Measurements from ENCODE around the gene C1orf174.

The C1orf174 gene

DNA sequence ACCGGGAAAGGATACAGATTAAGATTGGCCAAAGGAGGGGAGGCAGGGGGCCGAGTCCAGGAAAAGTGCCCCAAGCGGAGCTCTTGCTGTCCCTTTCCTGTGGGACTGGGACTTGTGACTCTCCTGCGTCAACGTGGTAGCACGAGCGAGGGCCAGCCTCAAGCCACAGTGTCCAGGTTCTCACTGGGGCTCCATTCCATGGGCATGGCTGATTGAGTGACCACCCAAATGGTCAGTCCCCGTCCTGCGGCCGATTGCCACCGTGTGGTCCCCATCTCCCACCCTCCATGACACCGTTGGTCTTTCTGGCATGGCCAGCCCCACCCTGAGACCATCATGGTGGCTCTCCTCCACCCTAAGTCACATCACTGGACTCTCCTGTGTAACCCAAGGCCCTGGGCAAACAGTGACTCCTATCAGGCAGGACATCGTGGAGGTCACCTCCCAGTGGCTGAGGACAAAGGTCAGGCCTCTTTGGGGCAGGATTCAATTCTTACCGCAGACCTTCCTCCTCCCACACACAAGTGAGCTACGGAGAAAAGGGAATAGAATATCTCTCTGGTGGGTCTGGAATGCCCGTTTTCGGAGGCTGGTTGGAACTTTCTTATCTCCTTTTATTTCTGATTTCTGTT lies 8.9 kb upstream of the C1orf174 start:
- DNase-seq: no peak

DNA sequence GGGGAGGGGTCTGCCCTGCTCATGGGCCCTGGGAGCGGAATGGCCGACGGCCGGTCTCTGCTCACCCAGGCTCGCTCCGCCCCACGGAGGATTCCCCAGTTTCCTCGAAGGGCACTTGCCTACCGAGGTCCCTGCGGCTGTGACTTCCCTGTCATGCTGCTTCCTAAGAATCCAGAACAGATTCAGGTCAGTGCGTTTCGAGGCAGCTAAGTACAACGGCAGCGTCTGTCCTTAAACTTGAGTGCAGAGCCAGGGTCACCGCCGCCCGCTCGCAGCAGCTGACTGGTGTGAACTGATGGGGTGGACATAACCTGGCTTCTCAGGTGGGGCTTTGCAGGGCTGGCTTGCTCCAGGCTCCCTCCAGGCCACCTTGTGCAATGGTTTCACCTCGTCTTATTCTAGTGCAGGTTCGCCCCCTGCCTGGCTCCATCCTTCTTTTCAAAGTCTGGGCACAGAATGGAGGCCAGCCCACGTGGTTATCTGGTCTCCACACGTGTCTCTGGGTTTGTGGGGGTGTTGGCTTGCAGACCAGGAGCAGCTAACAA lies 7.6 kb upstream of the C1orf174 start:
- DNase-seq: no peak

DNA sequence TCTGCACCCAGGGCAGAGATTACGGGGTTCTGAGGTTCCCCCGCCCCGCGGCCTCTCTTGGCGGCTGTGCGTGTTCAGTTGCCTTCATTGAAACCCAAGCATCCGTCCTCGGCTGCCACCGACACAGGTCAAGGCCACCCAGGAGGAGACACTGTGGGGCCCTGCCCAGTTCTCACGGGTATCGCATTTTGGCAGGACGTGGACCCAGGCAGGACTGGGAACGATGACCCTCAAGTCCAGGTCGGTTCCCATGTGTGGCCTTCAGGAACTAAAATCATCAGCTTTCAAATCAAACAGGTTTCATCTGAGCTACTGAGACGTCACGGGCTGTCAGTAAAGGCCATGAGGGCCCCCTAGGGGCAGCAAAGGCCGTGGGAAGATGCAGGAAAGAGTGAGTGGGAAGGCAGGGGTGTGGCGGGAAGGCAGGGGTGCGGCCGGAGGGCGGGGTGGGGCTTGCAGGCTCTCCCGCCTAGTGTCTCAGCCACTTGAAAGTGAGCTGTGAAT lies 7.0 kb upstream of the C1orf174 start:
- DNase-seq: no peak

DNA sequence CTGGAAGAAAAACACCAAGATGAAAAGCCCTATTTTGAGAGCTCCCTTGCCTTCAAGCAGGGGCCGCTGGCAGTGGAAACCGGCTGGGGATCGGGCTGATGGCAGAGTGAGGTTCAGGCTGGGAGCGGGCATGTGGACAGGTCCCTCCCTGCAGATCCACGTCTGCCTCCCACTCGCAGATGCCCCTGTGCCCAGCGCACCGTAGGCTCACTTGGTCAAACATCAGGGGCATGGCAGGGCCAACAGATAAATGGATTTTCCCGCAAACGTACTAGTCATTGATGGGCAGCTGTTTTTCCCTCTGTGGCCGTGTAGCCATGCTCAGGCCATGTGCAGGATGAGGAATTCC lies 6.6 kb upstream of the C1orf174 start:
- no peak for DNase-seq

DNA sequence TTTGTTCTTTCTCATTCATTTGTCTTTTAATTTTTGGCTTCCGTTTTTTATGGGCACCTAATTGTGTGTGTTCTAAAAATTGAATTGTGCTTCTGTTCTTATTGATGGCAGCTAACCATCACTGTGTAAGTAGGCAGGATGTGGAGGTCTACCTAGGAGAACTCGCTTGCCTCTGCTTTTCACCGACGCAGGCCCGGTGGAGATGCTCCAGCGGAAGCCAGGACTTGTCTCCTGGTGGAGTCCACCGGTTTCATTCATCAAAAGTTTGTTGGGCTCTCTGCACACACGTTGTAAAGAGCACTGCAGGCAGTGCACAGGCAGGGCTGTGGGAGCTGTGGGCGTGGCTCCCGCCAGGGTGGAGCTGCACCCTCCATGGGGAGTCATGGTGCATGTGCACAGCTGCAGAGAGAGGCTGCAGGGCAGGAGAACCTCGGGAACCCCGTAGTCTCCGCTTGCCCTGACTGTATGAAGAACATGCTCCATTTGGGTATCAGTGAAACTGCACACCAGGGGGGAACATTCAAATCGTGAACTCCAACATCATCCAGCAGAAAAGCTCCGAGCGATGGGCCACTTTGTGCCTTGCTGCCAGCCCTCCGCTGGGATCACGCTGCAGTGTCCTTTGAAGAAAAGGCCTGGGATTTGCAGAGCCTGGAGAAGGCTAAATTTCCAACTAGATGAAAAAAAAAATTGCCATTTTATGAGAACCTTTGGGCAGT lies 6.0 kb upstream of the C1orf174 start:
- DNase-seq: no peak

DNA sequence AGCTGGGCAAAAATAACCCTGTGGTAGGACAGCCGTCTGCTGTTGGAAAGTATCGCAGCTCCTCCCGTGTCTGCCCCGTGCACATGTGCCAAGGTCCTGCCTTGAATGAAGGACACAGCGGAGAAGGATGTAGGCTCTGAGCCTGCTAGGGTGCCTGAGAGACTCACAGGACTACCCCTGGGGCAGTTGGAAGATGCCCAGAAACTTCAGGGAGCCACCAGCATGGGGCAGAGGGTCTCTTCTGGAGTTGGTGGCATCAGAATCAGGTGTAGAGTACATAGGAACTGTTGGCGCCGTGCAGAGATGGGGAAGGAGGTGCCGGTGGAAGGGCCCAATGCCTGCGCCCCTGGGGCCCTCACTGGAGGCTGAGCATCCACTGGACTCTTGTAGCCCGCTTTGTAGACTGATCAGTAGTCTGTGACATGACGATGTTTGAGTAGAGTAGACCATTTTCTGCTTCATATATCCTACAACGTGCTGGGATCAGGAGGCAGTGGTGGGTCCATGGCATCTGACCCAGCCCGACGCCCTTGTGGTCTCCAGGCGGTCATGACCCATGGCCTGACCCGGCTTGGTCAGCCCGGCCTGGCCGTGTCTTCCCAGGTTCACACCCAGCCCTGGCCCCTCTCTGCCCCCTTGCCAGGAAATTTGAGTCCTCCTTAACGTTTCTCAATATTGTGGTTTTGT lies 5.3 kb upstream of the C1orf174 start:
- DNase-seq: no peak

DNA sequence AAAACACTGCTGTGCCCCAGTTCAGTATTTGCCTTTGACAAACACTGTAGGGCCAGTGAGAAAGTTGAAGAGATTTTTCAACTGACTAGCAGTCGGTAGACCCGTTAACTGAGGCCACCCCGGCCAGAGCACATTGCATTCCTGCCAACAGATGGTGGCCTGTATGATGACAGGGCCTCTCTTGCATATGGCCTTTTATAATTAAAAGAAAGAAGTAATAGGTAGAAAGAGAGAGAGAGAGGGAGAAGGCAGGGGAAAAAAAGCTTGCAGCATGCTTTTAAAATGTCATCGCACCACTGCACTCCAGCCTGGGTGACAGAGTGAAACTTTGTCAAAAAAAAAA lies 4.7 kb upstream of the C1orf174 start:
- DNase-seq: no peak

DNA sequence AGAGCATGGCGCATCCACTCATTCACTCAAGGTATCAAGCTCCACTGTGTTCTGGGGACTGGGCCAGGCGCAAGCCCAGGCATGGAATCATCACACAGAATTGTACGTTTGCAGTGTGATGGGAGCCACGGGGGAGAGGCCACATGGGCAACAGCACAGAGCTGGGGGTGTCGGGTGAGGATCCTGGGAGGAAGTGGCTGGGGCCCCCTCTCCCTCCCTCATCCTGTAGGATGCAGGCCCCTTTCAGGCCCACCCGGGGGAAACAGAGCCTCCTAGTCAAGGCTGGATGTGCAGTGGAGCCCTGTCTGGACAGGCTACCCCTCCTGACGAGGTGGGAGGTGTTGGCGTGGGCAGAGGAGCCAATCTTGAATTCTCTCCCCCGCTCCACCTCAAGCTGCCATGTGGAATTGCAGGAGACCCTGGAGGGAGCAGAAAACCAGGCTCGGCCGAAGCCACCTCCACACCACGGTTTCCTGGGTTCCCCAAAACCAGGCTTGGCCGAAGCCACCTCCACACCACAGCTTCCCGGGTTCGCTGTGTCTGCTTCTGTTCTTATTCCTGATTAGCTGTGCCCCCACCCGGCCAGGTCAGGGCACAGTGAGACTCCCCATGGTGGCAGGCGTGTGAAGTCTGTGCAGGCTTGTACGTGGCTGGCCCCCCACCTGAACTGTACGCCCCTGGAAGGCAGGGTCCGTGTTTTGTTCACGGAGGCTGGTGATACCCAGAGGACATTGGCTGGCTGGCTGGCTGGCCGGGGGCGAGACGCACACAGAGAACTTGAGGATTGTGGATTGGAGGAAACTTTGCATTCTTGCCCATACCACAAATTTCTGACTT lies 4.2 kb upstream of the C1orf174 start:
- DNase-seq: no peak

DNA sequence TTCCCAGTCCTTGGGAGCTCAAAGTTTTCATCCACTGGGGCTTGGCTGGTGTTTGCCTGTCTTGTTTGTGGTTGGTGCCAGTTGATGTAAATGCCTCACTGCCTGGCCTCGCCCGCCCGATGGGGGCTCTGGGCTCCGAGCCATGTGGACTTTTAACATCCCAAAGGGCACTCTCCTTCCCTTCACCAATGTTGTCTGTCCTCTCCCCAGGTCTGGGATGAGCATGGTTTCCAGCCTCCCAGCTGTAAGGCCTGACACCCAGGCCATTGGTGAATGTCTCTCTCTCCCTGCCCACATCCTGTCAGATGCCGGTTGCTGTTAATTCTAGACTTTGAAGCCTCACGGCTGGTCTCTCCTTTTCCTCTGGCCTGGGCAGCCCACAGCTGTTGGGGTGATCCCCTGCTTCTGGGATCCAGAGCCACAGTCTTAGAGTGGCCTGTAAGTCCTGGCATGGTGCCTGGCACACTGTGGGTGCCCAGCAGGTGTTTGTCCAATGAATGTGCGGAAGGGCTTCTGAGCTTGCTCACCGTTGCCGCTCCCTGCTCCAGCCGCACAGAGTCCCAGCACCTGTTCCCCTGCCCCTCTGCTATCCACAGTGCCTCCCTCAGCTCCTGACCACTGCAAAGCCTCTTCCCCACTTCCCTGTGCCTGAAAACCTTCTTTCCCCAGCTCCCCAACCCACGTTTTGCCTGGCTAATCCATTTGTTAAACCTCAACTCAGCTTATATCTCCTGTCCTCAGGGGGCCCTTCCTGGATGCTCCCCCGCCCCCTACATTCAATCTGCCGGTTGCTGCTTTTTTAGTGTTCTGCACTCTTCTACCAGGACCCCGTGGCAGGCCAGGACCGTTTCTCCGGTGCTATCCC lies 3.3 kb upstream of the C1orf174 start:
- DNase-seq: peak in 1 of 2 experiments; percentile 35

DNA sequence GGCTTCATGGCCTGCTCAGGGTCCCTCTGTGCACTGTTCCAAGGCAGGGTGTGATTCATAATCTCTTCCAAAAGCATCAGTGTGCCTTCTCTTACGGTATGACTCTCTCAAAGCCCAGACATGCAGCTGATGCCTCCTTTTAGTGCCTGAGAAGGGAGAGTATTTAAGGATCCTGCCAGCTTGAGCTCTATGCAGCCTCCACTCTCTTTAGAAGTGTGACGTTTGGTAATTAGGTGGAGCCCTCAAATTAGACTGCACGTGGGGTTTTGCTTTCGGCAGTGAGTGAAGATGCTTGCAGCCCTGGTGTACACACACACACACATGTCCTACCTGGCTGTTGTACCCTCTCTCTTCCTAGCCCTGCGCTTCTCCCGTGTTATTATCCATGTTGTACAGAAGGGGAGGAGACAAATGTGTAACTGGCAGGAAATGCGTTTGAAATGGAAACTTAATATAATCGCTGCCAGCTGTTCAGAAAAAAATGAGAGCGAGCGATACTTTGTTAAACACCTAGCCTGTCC lies 2.6 kb upstream of the C1orf174 start:
- DNase-seq: no peak

DNA sequence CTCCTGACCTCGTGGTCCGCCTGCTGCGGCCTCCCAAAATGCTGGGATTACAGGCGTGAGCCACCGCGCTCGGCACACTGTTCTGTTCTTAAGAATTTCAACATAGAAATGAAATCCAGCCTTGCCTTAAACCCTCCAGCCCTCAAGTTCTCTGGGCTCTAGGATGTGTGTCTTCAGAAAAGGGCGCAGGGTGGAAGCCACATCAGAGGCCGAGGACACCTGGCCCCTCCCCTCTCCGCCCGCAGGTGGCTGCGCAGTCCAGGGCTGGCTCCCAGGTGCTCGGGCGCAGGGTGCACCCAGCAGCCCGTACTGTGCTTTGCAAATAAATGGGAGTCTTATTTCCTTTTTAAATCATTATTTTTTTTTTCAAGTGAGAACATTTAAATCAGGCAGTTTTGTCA lies 2.0 kb upstream of the C1orf174 start:
- DNase-seq: no peak

DNA sequence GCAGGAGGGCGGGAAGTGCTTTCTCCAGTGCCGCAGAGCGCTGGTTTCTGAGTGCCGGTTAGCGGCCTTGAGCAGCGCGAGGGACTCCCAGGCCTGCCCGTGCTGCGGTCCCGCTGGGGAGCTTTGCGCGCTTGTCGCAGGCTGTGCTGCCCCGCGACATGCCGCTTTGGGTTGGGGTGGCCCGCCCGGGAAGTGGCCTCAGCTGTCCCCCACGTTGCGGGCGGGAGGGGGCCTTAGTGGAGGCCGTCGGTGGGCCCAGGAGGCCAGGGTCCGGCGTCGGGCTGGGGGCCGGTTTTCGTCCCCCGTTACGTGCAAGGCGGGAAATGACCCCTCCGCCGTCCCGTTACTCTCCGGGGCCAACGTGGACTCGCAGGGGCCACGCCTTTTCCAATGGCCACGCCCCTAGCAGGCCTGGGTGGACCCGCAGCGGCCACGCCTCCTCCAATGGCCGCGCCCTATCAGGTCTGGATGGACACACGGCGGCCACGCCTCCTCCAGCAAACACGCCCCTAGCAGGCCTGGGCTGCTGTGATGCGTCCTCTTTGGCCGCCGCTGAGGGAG lies 977 bp upstream of the C1orf174 start:
- DNase-seq: peak; percentile 87 to 98

DNA sequence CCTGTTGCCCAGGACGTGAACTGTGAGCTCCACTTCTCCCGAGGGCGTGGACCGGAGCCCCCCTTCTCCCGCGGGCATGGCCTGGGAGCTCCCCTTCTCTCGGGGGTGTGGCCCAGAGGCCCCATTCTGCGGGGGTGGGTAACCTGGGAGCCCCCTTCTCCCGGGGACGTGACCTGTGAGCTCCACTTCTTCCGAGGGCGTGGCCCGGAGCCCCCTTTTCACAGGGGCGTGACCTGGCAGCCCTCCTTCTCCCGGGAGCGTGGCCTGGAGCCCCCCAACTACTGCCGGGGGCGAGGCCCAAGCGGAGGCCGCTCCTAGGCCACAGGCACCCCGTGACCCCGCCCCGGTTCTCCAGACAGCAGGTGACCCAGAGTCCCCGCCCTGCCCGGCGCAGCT lies 320 bp downstream of the C1orf174 start:
- peak in 1 of 2 experiments; percentile 8 for DNase-seq

DNA sequence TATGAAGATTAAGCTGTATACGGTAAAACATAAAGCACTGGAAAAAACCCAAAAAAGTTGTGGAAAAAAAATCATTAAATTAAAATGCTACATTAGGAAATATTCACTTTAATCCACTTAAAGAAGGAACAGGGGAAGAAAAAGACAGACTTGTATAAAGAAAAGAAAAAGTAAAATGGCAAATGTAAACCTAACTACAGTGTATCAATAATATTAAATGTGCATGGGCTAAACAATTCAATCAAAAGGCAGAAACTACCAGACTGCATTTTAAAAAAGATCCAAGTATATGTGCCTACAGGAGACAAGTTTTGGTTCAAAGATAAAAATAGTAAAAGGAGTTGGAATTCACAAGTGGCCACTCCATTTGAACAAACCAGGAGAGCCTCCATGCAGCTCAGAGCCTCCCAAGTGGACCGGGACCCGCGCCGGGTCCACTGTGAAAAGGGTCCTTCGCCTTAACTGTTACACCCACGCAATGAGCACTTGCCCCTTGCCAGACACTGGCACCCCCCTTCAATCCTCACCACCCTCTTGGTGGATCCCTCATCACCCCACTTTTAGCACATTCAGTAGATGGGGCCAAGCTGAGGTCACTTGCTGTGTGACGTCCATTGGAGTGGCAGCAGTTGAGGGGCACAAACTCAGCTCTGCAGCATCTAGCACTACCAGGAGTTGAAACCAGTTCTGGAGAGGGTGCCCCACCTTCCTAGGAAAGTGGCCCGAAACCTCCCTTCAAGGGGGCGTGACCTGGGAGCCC lies 898 bp downstream of the C1orf174 start:
- no peak for DNase-seq

DNA sequence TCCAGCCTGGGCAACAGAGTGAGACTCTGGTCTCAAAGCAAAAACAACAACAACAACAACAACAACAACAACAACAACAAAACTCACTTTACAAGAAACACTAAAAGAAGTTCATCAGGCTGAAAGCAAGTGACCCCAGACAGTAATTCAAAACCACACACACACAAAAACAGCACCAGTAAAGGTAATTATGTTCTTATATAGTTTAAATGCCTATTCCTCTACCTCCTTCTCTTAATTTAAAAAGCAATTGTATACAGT lies 1.7 kb downstream of the C1orf174 start:
- DNase-seq: no peak

DNA sequence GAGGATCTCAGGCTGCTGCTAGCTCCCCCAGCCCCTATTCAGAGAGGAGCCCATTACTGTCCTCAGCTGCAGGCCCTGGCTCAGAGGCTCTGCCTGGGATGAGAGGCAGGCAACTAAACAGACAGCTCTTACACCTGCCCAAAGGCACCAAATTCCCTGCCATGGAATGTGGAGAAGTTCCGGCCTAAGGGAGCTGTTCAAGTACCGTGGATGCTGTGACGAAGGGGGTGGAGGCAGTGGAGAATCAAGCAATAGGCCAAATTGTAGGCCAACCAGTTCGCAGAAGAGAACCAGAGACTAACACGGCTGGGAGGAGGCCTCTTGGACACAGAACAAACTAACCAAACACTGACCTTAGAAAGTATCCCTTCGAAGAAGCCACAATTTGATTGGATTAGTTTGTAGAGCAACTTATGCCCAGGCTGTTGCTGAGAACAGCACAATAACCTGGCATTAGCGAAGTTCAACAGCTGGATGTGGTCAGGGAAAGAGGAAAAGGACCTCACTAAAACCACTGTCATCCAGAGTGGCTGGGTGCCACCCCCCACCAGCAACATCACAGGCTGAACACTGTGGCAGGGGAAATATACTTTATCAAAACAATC lies 3.6 kb downstream of the C1orf174 start:
- DNase-seq: no peak

DNA sequence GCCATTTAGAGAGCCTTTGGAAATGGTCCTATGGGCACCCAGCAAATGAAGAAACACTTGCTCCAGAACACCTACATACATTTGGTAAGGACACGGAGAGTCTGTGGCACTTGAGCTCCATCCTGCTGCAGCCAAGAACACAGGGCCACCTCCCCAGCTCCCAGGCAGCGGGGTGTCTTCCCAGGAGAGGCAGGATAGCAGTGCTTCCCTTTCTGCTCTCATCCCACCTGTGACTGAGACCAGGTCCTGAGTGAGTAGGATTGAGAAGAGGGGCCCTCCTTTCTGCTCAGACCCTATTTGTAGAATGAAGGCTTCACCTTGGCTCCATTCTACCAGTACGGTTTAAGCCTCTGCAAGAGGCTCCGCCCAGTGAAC lies 4.1 kb downstream of the C1orf174 start:
- no peak for DNase-seq

DNA sequence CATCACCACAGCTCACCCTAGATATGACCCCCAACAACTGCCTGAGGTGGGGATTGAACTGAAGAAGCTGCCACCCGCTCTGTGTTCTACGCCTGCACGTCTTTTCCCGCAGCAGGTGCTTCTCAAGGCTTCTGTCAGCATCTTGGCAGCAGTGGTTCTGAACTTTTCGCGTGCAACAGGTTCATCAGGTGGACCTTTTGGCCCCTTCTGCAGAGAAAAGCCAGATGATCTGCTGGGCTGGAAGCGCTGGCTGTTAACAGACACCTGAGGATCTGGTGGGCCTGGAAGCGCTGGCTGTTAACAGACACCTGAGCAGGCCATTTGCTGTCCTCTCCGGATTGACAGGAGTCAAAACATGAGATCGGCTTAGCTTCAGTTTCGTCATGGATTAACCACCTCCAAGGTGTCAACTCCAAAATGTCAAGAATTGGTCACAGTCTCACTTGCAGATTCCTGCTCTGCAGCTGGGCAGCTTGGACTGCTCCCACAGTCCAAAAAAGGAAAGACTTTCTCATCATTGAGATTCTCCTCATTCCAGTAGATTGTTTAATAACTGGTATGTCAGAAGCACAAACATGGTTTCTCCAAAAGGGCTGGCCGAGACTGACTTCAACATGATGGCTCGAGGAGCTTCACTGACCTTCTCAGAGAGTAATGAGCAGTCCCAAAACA lies 4.7 kb downstream of the C1orf174 start:
- no peak for DNase-seq

DNA sequence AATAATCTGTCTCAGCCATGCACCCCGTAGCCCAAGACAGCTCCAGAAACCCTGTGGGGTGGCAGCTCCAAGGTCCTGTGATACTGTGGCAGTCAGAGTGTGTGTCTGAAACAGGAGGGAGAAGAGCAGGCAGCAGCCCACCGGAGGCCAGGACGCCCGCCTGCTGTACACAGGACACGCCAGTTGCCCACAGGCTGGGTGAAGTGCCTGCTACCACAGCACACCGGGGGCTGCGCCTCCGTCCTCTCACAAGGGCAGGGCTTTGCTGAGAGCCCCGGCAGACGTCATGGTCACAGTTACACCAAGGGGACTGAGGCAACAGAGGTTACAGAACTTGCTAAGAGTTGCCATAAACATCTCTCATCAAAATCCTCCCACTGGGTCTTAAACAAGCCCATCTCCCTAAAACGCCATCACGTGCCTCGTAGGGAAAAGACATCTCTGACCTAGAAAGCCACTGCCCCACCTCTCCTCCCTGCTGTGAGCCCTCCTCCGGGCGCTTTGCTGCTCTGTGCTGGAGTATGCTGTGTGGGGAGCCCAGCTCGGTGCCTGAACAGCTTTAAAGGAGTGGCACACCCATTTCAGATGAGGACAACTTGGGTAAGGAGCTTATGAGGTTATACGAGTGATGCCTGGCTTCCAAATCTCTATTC lies 5.3 kb downstream of the C1orf174 start:
- no peak for DNase-seq
